ENCODE data around the gene IL18R1. TPM values are rescaled to one million over a fixed set of nuclear protein-coding genes. Genes with fewer than 3 reads are reported as not detected.

The IL18R1 gene
- total and polyA plus RNA-seq, 2 experiments from 2014 or later: 0.04 to 0.12 TPM

- H3K4me3 ChIP-seq: no peak overlapping the region
- no peak for TF ChIP-seq CTCF (IDR thresholded peaks at IDR 0.05; ENCODE audit: low read depth, low read length)
- H3K36me3 ChIP-seq: no peaks in the 10 kb centered on the region
- peaks cover 2% of the 10 kb centered on the region for H3K4me1 ChIP-seq (ENCODE audit: low read depth)
- no peak for DNase-seq (ENCODE audit: low read depth in 1 of 2, low spot score in 1 of 2)
- H3K9me3 ChIP-seq (ENCODE audit: low read depth): no peaks in the 10 kb centered on the region
- H3K27me3 ChIP-seq: no peaks in the 10 kb centered on the region
- H3K27ac ChIP-seq: no peak overlapping the region
Measured at GRCh38 chr2:102392096-102392495, 36.5 kb downstream of the IL18R1 start.

GRCh38 chr2:102392942-102393341 is 37.3 kb downstream of the IL18R1 start:
- Histone ChIP-seq H3K27ac (no peak overlapping the region), H3K4me1 (ENCODE audit: low read depth) (peaks cover 5% of the 10 kb centered on the region), H3K9me3 (ENCODE audit: low read depth) (no peaks in the 10 kb centered on the region), H3K4me3 (no peak overlapping the region), H3K27me3 (no peaks in the 10 kb centered on the region), H3K36me3 (no peaks in the 10 kb centered on the region)
- TF ChIP-seq CTCF (IDR thresholded peaks at IDR 0.05; ENCODE audit: low read depth, low read length): no peak
- DNase-seq (ENCODE audit: low read depth in 1 of 2, low spot score in 1 of 2): no peak

GRCh38 chr2:102396012-102396411 is 40.4 kb downstream of the IL18R1 start:
- DNase-seq (ENCODE audit: low read depth in 1 of 2, low spot score in 1 of 2): no peak
- Histone ChIP-seq H3K9me3 (ENCODE audit: low read depth) (no peaks in the 10 kb centered on the region), H3K27ac (no peak overlapping the region), H3K4me3 (no peak overlapping the region), H3K27me3 (no peaks in the 10 kb centered on the region), H3K36me3 (no peaks in the 10 kb centered on the region), H3K4me1 (ENCODE audit: low read depth) (peaks cover 5% of the 10 kb centered on the region)
- no peak for TF ChIP-seq CTCF (IDR thresholded peaks at IDR 0.05; ENCODE audit: low read depth, low read length)

- peak in 1 of 2 donors; percentile 57 for DNase-seq (ENCODE audit: low read depth in 1 of 2, low spot score in 1 of 2)
- Histone ChIP-seq H3K4me1 (ENCODE audit: low read depth) (peaks cover 5% of the 10 kb centered on the region), H3K4me3 (no peak overlapping the region), H3K36me3 (no peaks in the 10 kb centered on the region), H3K27ac (peak overlapping the region; percentile 42), H3K9me3 (ENCODE audit: low read depth) (no peaks in the 10 kb centered on the region), H3K27me3 (no peaks in the 10 kb centered on the region)
- no peak for TF ChIP-seq CTCF (IDR thresholded peaks at IDR 0.05; ENCODE audit: low read depth, low read length)
Measured at GRCh38 chr2:102397209-102397608, 41.6 kb downstream of the IL18R1 start.

GRCh38 chr2:102399499-102400141 is 44.0 kb downstream of the IL18R1 start:
- DNase-seq (ENCODE audit: low read depth in 1 of 2, low spot score in 1 of 2): no peak
- Histone ChIP-seq H3K27ac (no peak overlapping the region), H3K4me1 (ENCODE audit: low read depth) (peaks cover 5% of the 10 kb centered on the region), H3K9me3 (ENCODE audit: low read depth) (no peaks in the 10 kb centered on the region), H3K36me3 (no peaks in the 10 kb centered on the region), H3K27me3 (no peaks in the 10 kb centered on the region), H3K4me3 (no peak overlapping the region)
- no peak for TF ChIP-seq CTCF (IDR thresholded peaks at IDR 0.05; ENCODE audit: low read depth, low read length)

Measured in cardiac muscle cell (in vitro differentiated cells and primary cell).